Caco-2 (cell line): ENCODE data around the gene PSTPIP2. TPM values are rescaled to one million over a fixed set of nuclear protein-coding genes. Genes with fewer than 3 reads are reported as not detected.

Source experiments
- BruUV-seq: library from RNA; stranded (reverse); fragments of 400-500 nt; replicated peaks from 2 replicates; lab custom pipeline; 2021; lab: Mats Ljungman, UMichigan
- CTCF ChIA-PET: fragments of 300-600 bp; sonication (Branson Sonifier 250); formaldehyde crosslinking; loops from one replicate; lab custom pipeline; 2022; ENCODE audit warnings: antibody characterized with exemption; lab: Charles Lee
- POLR2A ChIA-PET: fragments of 300-600 bp; sonication (Branson Sonifier 250); formaldehyde crosslinking; loops from one replicate; lab custom pipeline; 2022; ENCODE audit warnings: antibody characterized with exemption; lab: Charles Lee
- DNase-seq, 2 experiments: peaks; one replicate each; pipeline versions ENCODE4 v3.0.0 to v3.0.0-alpha.2; 2020 to 2022
- H3K27me3 ChIP-seq: replicated peaks from 2 replicates; pipeline ENCODE4 v1.6.0; 2011; ENCODE audit warnings: low read length; ENCODE audit not compliant: control insufficient read depth, insufficient read depth
- H3K36me3 ChIP-seq: 2 replicates; pipeline ENCODE4 v1.5.1; 2011; ENCODE audit warnings: low read length; ENCODE audit not compliant: control insufficient read depth, insufficient read depth
- H3K4me1 ChIP-seq: fragments of 250-450 bp; sonication (Bioruptor Pico); 2 replicates; pipeline ENCODE4 v1.5.1; 2020; ENCODE audit warnings: mild to moderate bottlenecking
- H3K4me3 ChIP-seq: 2 replicates; pipeline ENCODE4 v1.5.1; 2011; ENCODE audit warnings: low read depth, mild to moderate bottlenecking, control low read depth, low read length
- H3K9me3 ChIP-seq: fragments of 250-450 bp; sonication (Bioruptor Pico); 2 replicates; pipeline ENCODE4 v1.5.1; 2020; ENCODE audit warnings: mild to moderate bottlenecking, moderate library complexity
- H3K27ac Mint-ChIP-seq: one replicate; pipeline ENCODE4 v1.8.0; 2022; ENCODE audit warnings: mixed read lengths; ENCODE audit not compliant: unreplicated experiment
- H3K27me3 Mint-ChIP-seq: one replicate; pipeline ENCODE4 v1.8.0; 2022; ENCODE audit warnings: mixed read lengths; ENCODE audit not compliant: insufficient read depth, unreplicated experiment
- H3K36me3 Mint-ChIP-seq: one replicate; pipeline ENCODE4 v1.8.0; 2022; ENCODE audit warnings: mild to moderate bottlenecking, mixed read lengths; ENCODE audit not compliant: insufficient read depth, unreplicated experiment
- H3K4me1 Mint-ChIP-seq: one replicate; pipeline ENCODE4 v1.8.0; 2022; ENCODE audit warnings: low read depth, mixed read lengths; ENCODE audit not compliant: unreplicated experiment
- H3K4me3 Mint-ChIP-seq: one replicate; pipeline ENCODE4 v1.8.0; 2022; ENCODE audit warnings: mild to moderate bottlenecking, moderate library complexity, mixed read lengths; ENCODE audit not compliant: unreplicated experiment
- H3K9me3 Mint-ChIP-seq: one replicate; pipeline ENCODE4 v1.8.0; 2022; ENCODE audit warnings: mixed read lengths; ENCODE audit not compliant: unreplicated experiment
- intact Hi-C: fragments of 100-400 bp; cut with micrococcal nuclease; formaldehyde crosslinking; loops from one replicate; pipeline ENCODE4 v1.10.0; 2022; ENCODE audit not compliant: unreplicated experiment
- total RNA-seq: library from RNA; stranded (reverse); gene quantifications from 2 replicates; pipeline ENCODE4 v1.2.3, GENCODE V29; 2022
- TF ChIP-seq, protein P1 (sequence below), 2 experiments: fragments of 200-600 bp in 1 of 2; IDR thresholded peaks; 1 replicate in 1 of 2; 2 replicates in 1 of 2; pipeline versions ENCODE4 v1.5.1 to v1.8.0; 2011 to 2022; ENCODE audit warnings: antibody characterized with exemption in 1 of 2, control low read depth in 1 of 2, inconsistent platforms in 1 of 2, low read depth in 1 of 2, low read length in 1 of 2, mild to moderate bottlenecking in 1 of 2, moderate library complexity in 1 of 2; ENCODE audit not compliant: insufficient read depth in 1 of 2, severe bottlenecking in 1 of 2, unreplicated experiment in 1 of 2

The PSTPIP2 gene
- total RNA-seq, 1 experiment from 2014 or later, result 13.3 TPM

GRCh38 chr18:46008531-46008930 is 63.5 kb downstream of the PSTPIP2 start:
- no TSS peak for BruUV-seq
- POLR2A ChIA-PET, result no interaction called here
- intact Hi-C loops, result no loop called here
- no peak overlapping the region for H3K4me3 Mint-ChIP-seq
- H3K27me3 Mint-ChIP-seq, result no peaks in the 10 kb centered on the region
- H3K4me1 Mint-ChIP-seq, result no peaks in the 10 kb centered on the region
- TF ChIP-seq, protein P1, sequence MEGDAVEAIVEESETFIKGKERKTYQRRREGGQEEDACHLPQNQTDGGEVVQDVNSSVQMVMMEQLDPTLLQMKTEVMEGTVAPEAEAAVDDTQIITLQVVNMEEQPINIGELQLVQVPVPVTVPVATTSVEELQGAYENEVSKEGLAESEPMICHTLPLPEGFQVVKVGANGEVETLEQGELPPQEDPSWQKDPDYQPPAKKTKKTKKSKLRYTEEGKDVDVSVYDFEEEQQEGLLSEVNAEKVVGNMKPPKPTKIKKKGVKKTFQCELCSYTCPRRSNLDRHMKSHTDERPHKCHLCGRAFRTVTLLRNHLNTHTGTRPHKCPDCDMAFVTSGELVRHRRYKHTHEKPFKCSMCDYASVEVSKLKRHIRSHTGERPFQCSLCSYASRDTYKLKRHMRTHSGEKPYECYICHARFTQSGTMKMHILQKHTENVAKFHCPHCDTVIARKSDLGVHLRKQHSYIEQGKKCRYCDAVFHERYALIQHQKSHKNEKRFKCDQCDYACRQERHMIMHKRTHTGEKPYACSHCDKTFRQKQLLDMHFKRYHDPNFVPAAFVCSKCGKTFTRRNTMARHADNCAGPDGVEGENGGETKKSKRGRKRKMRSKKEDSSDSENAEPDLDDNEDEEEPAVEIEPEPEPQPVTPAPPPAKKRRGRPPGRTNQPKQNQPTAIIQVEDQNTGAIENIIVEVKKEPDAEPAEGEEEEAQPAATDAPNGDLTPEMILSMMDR (IDR thresholded peaks at IDR 0.05; ENCODE audit: insufficient read depth in 1 of 2, low read depth in 1 of 2, low read length in 1 of 2, severe bottlenecking in 1 of 2, unreplicated experiment in 1 of 2), result no peak
- no peaks in the 10 kb centered on the region for H3K36me3 ChIP-seq
- H3K27me3 ChIP-seq, result no peaks in the 10 kb centered on the region
- H3K27ac Mint-ChIP-seq, result no peak overlapping the region
- no peaks in the 10 kb centered on the region for H3K9me3 ChIP-seq
- H3K36me3 Mint-ChIP-seq, result peaks cover 6% of the 10 kb centered on the region
- H3K4me3 ChIP-seq, result no peak overlapping the region
- no peaks in the 10 kb centered on the region for H3K9me3 Mint-ChIP-seq
- CTCF ChIA-PET, result no interaction called here
- H3K4me1 ChIP-seq, result no peaks in the 10 kb centered on the region
- DNase-seq, result no peak

GRCh38 chr18:46007165-46007564 is 64.9 kb downstream of the PSTPIP2 start:
- Mint-ChIP-seq H3K4me3 (no peak overlapping the region), H3K9me3 (peaks cover 8% of the 10 kb centered on the region), H3K4me1 (no peaks in the 10 kb centered on the region), H3K27ac (no peak overlapping the region), H3K27me3 (no peaks in the 10 kb centered on the region), H3K36me3 (peaks cover 6% of the 10 kb centered on the region)
- ChIA-PET CTCF (no interaction called here), POLR2A (no interaction called here)
- Histone ChIP-seq H3K9me3 (no peaks in the 10 kb centered on the region), H3K36me3 (no peaks in the 10 kb centered on the region), H3K27me3 (no peaks in the 10 kb centered on the region), H3K4me1 (no peaks in the 10 kb centered on the region), H3K4me3 (no peak overlapping the region)
- no peak for DNase-seq
- no TSS peak for BruUV-seq
- intact Hi-C loops, result no loop called here
- TF ChIP-seq, protein P1 (IDR thresholded peaks at IDR 0.05; ENCODE audit: insufficient read depth in 1 of 2, low read depth in 1 of 2, low read length in 1 of 2, severe bottlenecking in 1 of 2, unreplicated experiment in 1 of 2), result no peak

GRCh38 chr18:46002934-46003333 is 69.1 kb downstream of the PSTPIP2 start:
- Histone ChIP-seq H3K9me3 (no peaks in the 10 kb centered on the region), H3K4me3 (no peak overlapping the region), H3K4me1 (no peaks in the 10 kb centered on the region), H3K36me3 (no peaks in the 10 kb centered on the region), H3K27me3 (no peaks in the 10 kb centered on the region)
- Mint-ChIP-seq H3K36me3 (peaks cover 6% of the 10 kb centered on the region), H3K4me3 (no peak overlapping the region), H3K4me1 (no peaks in the 10 kb centered on the region), H3K9me3 (peaks cover 11% of the 10 kb centered on the region), H3K27ac (no peak overlapping the region), H3K27me3 (no peaks in the 10 kb centered on the region)
- no TSS peak for BruUV-seq
- ChIA-PET POLR2A (no interaction called here), CTCF (no interaction called here)
- DNase-seq, result no peak
- intact Hi-C loops, result no loop called here
- TF ChIP-seq, protein P1 (IDR thresholded peaks at IDR 0.05; ENCODE audit: insufficient read depth in 1 of 2, low read depth in 1 of 2, low read length in 1 of 2, severe bottlenecking in 1 of 2, unreplicated experiment in 1 of 2), result no peak
